GM23338 (cell line): ENCODE measurements around the gene ASTE1. TPM values are rescaled to one million over a fixed set of nuclear protein-coding genes. Genes with fewer than 3 reads are reported as not detected.

Experiments
- ATAC-seq: fragments of 200-7000 bp; cut with Tn5 transposase; 3 replicates; pipeline ENCODE4 v1.9.1; 2020
- DNase-seq: peaks from one replicate; pipeline ENCODE4 v3.0.0-alpha.2; 2015; ENCODE audit warnings: low spot score
- H2AFZ ChIP-seq: fragments of 200-600 bp; sonication (generic); 2 replicates; pipeline ENCODE4 v1.8.0; 2016; ENCODE audit warnings: antibody characterized with exemption, mild to moderate bottlenecking, moderate library complexity
- H3F3A ChIP-seq: fragments of 200-600 bp; sonication (generic); replicated peaks from 2 replicates; pipeline ENCODE4 v1.8.0; 2017; ENCODE audit warnings: antibody characterized with exemption, mixed run types, low read depth
- H3K27ac ChIP-seq: fragments of 200-600 bp; sonication (generic); 2 replicates; pipeline ENCODE4 v1.6.1; 2016; ENCODE audit warnings: low read depth
- H3K27me3 ChIP-seq: fragments of 200-600 bp; sonication (generic); 2 replicates; pipeline ENCODE4 v1.8.0; 2016; ENCODE audit warnings: mild to moderate bottlenecking, mixed run types, moderate library complexity; ENCODE audit not compliant: insufficient read depth
- H3K36me3 ChIP-seq: fragments of 200-600 bp; sonication (generic); 2 replicates; pipeline ENCODE4 v1.8.0; 2016; ENCODE audit warnings: mild to moderate bottlenecking; ENCODE audit not compliant: insufficient read depth
- H3K4me1 ChIP-seq: fragments of 200-600 bp; sonication (generic); 2 replicates; pipeline ENCODE4 v1.8.0; 2016; ENCODE audit warnings: mild to moderate bottlenecking, moderate library complexity; ENCODE audit not compliant: insufficient read depth
- H3K4me2 ChIP-seq: fragments of 200-600 bp; sonication (generic); 2 replicates; pipeline ENCODE4 v1.7.1; 2017; ENCODE audit warnings: mixed run types
- H3K4me3 ChIP-seq: fragments of 200-600 bp; sonication (generic); 2 replicates; pipeline ENCODE4 v1.6.1; 2016; ENCODE audit warnings: mixed run types
- H3K79me2 ChIP-seq: fragments of 200-600 bp; sonication (generic); replicated peaks from 2 replicates; pipeline ENCODE4 v1.8.0; 2017; ENCODE audit warnings: mild to moderate bottlenecking; ENCODE audit not compliant: insufficient read depth
- H3K9me2 ChIP-seq: fragments of 200-600 bp; sonication (generic); 2 replicates; pipeline ENCODE4 v1.8.0; 2017; ENCODE audit not compliant: insufficient read depth
- H4K20me1 ChIP-seq: fragments of 200-600 bp; sonication (generic); replicated peaks from 2 replicates; pipeline ENCODE4 v1.8.0; 2017; ENCODE audit warnings: mild to moderate bottlenecking; ENCODE audit not compliant: insufficient read depth
- H3K27ac Mint-ChIP-seq: 2 replicates; pipeline ENCODE4 v1.8.0; 2020; ENCODE audit warnings: inconsistent platforms, mild to moderate bottlenecking, moderate library complexity, mixed read lengths
- H3K27me3 Mint-ChIP-seq: 3 replicates; pipeline ENCODE4 v1.8.0; 2022; ENCODE audit warnings: low read depth, mild to moderate bottlenecking, moderate library complexity, mixed read lengths, inconsistent platforms; ENCODE audit not compliant: insufficient read depth, poor library complexity
- H3K36me3 Mint-ChIP-seq: 3 replicates; pipeline ENCODE4 v1.8.0; 2021; ENCODE audit warnings: low read depth, mild to moderate bottlenecking, inconsistent platforms, moderate library complexity, mixed read lengths
- H3K4me1 Mint-ChIP-seq: 3 replicates; pipeline ENCODE4 v1.8.0; 2020; ENCODE audit warnings: mild to moderate bottlenecking, inconsistent platforms, mixed read lengths
- H3K4me3 Mint-ChIP-seq: 3 replicates; pipeline ENCODE4 v1.8.0; 2021; ENCODE audit warnings: moderate library complexity, mild to moderate bottlenecking, inconsistent platforms, mixed read lengths
- H3K9me3 Mint-ChIP-seq: 3 replicates; pipeline ENCODE4 v1.8.0; 2020; ENCODE audit warnings: moderate library complexity, mild to moderate bottlenecking, inconsistent platforms, mixed read lengths
- CREB1 ChIP-seq: fragments of 250-450 bp; sonication (Bioruptor Pico); IDR thresholded peaks from 2 replicates; pipeline ENCODE4 v1.5.0; 2020; ENCODE audit warnings: low read depth, mild to moderate bottlenecking, moderate library complexity
- EZH2phosphoT487 ChIP-seq: fragments of 200-600 bp; sonication (generic); IDR thresholded peaks from one replicate; pipeline ENCODE4 v1.8.1; 2018; ENCODE audit warnings: antibody characterized with exemption; ENCODE audit not compliant: unreplicated experiment
- POLR2AphosphoS5 ChIP-seq: IDR thresholded peaks from 2 replicates; pipeline ENCODE4 v1.6.1; 2016; ENCODE audit warnings: antibody characterized with exemption, low read depth
- long read RNA-seq: library from polyadenylated mRNA; unstranded; transcript quantifications from one replicate; pipeline ENCODE4 v2.0.0, GENCODE V29; 2020; ENCODE audit not compliant: unreplicated experiment
- polyA plus RNA-seq: library from polyadenylated mRNA; unstranded; fragments of >200 nt; fragmentation: Nextera tagmentation; extraction: Ambion mirVana; gene quantifications from 2 replicates; pipeline ENCODE4 v1.2.1, GENCODE V29; 2016
- total RNA-seq: library from RNA; depleted of rRNA; stranded (reverse); fragments of >200 nt; shearing (Covaris generic); gene quantifications from 2 replicates; pipeline ENCODE4 v1.2.3, GENCODE V29; 2014; rRNA removed
- TF ChIP-seq, protein P1 (sequence below): IDR thresholded peaks from 2 replicates; pipeline ENCODE4 v1.6.1; 2016; ENCODE audit warnings: antibody characterized with exemption
- TF ChIP-seq, protein P2 (sequence below), 2 experiments: fragments of 200-600 bp in 1 of 2; sonication (generic) in 1 of 2; conservative IDR thresholded peaks; 2 replicates each; pipeline versions ENCODE4 v1.5.1 to v1.6.1; 2016 to 2017; ENCODE audit warnings: antibody characterized with exemption in 2 of 2, low read depth in 2 of 2, mild to moderate bottlenecking in 2 of 2, moderate library complexity in 1 of 2
- TF ChIP-seq, protein P3 (sequence below): IDR thresholded peaks from one replicate; pipeline ENCODE4 v1.6.1; 2018; ENCODE audit warnings: antibody characterized with exemption; ENCODE audit not compliant: unreplicated experiment

ASTE1 gene, protein sequence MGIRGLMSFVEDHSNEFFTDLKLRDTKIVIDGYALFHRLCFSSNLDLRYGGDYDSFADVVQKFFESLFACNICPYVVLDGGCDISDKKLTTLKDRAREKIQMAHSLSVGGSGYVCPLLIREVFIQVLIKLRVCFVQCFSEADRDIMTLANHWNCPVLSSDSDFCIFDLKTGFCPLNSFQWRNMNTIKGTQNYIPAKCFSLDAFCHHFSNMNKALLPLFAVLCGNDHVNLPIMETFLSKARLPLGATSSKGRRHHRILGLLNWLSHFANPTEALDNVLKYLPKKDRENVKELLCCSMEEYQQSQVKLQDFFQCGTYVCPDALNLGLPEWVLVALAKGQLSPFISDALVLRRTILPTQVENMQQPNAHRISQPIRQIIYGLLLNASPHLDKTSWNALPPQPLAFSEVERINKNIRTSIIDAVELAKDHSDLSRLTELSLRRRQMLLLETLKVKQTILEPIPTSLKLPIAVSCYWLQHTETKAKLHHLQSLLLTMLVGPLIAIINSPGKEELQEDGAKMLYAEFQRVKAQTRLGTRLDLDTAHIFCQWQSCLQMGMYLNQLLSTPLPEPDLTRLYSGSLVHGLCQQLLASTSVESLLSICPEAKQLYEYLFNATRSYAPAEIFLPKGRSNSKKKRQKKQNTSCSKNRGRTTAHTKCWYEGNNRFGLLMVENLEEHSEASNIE
- 4.8 and 8.9 TPM in 2 replicates for total RNA-seq
- polyA plus RNA-seq = 3.9 and 4.9 TPM in 2 replicates
- long read RNA-seq, partial matches to known transcripts = 2 of 8 reads
- long read RNA-seq, other reads (novel, unspliced or antisense) = 6 of 8 reads

GRCh38 chr3:131026321-131027151, at the start of gene ASTE1, which contains the start of gene NEK11:
TSS of gene ASTE1 (minus strand) at chr3:131026825. CDS start at chr3:131025306, 1,519 bp downstream.
TSS of gene NEK11 (plus strand) at chr3:131026877. CDS start at chr3:131029709, 2,832 bp downstream.
- H3K27ac Mint-ChIP-seq = peak within 1 kb of the TSS; percentile 86; the same call in 1 of the 2 replicates
- 0 out of 2 replicates have a peak, but pooled peaks cover 3% of the 10 kb centered on the region for H3F3A ChIP-seq
- no peaks in the 10 kb centered on the region for H3K9me3 Mint-ChIP-seq
- peak within 1 kb of the TSS; percentile 96 for H3K4me2 ChIP-seq
- peak within 1 kb of the TSS; percentile 88 for H3K4me3 Mint-ChIP-seq
- H3K9me2 ChIP-seq = no peaks in the 10 kb centered on the region
- peaks cover 13% of the 10 kb centered on the region for H3K4me1 Mint-ChIP-seq
- ATAC-seq = peak; percentile 98
- peaks cover 14% of the 10 kb centered on the region; the same call in 1 of the 2 replicates for H3K4me1 ChIP-seq
- DNase-seq = peak; percentile 92
- peaks cover 7% of the 10 kb centered on the region; the same call in 1 of the 3 replicates for H3K36me3 Mint-ChIP-seq
- peak within 1 kb of the TSS; percentile 99 for H2AFZ ChIP-seq
- no peak for TF ChIP-seq EZH2phosphoT487
- TF ChIP-seq POLR2AphosphoS5 = peak; percentile 79
- TF ChIP-seq, protein P1, sequence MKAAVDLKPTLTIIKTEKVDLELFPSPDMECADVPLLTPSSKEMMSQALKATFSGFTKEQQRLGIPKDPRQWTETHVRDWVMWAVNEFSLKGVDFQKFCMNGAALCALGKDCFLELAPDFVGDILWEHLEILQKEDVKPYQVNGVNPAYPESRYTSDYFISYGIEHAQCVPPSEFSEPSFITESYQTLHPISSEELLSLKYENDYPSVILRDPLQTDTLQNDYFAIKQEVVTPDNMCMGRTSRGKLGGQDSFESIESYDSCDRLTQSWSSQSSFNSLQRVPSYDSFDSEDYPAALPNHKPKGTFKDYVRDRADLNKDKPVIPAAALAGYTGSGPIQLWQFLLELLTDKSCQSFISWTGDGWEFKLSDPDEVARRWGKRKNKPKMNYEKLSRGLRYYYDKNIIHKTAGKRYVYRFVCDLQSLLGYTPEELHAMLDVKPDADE = peak; percentile 62
- TF ChIP-seq, protein P2, sequence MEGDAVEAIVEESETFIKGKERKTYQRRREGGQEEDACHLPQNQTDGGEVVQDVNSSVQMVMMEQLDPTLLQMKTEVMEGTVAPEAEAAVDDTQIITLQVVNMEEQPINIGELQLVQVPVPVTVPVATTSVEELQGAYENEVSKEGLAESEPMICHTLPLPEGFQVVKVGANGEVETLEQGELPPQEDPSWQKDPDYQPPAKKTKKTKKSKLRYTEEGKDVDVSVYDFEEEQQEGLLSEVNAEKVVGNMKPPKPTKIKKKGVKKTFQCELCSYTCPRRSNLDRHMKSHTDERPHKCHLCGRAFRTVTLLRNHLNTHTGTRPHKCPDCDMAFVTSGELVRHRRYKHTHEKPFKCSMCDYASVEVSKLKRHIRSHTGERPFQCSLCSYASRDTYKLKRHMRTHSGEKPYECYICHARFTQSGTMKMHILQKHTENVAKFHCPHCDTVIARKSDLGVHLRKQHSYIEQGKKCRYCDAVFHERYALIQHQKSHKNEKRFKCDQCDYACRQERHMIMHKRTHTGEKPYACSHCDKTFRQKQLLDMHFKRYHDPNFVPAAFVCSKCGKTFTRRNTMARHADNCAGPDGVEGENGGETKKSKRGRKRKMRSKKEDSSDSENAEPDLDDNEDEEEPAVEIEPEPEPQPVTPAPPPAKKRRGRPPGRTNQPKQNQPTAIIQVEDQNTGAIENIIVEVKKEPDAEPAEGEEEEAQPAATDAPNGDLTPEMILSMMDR (conservative IDR thresholded peaks at IDR 0.05; ENCODE audit: low read depth in 2 of 2) = no peak
- peak; percentile 38; the same call in 1 of the 2 replicates for TF ChIP-seq CREB1 (CRISPR knock-in tag)
- H3K27me3 ChIP-seq = no peaks in the 10 kb centered on the region
- H3K4me3 ChIP-seq = peak within 1 kb of the TSS; percentile 67
- no peaks in the 10 kb centered on the region for H3K27me3 Mint-ChIP-seq
- no peaks in the 10 kb centered on the region for H3K79me2 ChIP-seq
- H3K36me3 ChIP-seq = no peaks in the 10 kb centered on the region; the same call in 1 of the 2 replicates
- H3K27ac ChIP-seq = peak within 1 kb of the TSS; percentile 90
- H4K20me1 ChIP-seq = 0 out of 2 replicates have a peak, but pooled peaks cover under 1% of the 10 kb centered on the region

- no peak overlapping the region for H3K4me3 Mint-ChIP-seq
- Histone ChIP-seq H3K27ac (no peak overlapping the region), H2AFZ (no peak overlapping the region), H3K4me1 (peaks cover 22% of the 10 kb centered on the region), H3K4me3 (no peak overlapping the region), H3K4me2 (no peak overlapping the region), H3K9me2 (no peaks in the 10 kb centered on the region), H3K36me3 (no peaks in the 10 kb centered on the region), H3F3A (no peaks in the 10 kb centered on the region), H3K27me3 (no peaks in the 10 kb centered on the region), H3K79me2 (no peaks in the 10 kb centered on the region), H4K20me1 (no peaks in the 10 kb centered on the region)
- H3K9me3 Mint-ChIP-seq = no peaks in the 10 kb centered on the region
- no peak for DNase-seq
- no peak overlapping the region for H3K27ac Mint-ChIP-seq
- H3K4me1 Mint-ChIP-seq = peaks cover 32% of the 10 kb centered on the region
- no peaks in the 10 kb centered on the region for H3K27me3 Mint-ChIP-seq
- ATAC-seq = no peak
- no peaks in the 10 kb centered on the region for H3K36me3 Mint-ChIP-seq
- TF ChIP-seq, protein P3, sequence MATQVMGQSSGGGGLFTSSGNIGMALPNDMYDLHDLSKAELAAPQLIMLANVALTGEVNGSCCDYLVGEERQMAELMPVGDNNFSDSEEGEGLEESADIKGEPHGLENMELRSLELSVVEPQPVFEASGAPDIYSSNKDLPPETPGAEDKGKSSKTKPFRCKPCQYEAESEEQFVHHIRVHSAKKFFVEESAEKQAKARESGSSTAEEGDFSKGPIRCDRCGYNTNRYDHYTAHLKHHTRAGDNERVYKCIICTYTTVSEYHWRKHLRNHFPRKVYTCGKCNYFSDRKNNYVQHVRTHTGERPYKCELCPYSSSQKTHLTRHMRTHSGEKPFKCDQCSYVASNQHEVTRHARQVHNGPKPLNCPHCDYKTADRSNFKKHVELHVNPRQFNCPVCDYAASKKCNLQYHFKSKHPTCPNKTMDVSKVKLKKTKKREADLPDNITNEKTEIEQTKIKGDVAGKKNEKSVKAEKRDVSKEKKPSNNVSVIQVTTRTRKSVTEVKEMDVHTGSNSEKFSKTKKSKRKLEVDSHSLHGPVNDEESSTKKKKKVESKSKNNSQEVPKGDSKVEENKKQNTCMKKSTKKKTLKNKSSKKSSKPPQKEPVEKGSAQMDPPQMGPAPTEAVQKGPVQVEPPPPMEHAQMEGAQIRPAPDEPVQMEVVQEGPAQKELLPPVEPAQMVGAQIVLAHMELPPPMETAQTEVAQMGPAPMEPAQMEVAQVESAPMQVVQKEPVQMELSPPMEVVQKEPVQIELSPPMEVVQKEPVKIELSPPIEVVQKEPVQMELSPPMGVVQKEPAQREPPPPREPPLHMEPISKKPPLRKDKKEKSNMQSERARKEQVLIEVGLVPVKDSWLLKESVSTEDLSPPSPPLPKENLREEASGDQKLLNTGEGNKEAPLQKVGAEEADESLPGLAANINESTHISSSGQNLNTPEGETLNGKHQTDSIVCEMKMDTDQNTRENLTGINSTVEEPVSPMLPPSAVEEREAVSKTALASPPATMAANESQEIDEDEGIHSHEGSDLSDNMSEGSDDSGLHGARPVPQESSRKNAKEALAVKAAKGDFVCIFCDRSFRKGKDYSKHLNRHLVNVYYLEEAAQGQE = no peak
Observed at GRCh38 chr3:131075632-131076328, 49.2 kb upstream of the ASTE1 start.
